PC-3 (cell line): ENCODE data around the gene PRRC2B. TPM values are rescaled to one million over a fixed set of nuclear protein-coding genes. Genes with fewer than 3 reads are reported as not detected.

Experiments used
- ATAC-seq: fragments of 200-7000 bp; cut with Tn5 transposase; 2 replicates; pipeline ENCODE4 v1.9.1; 2020; ENCODE audit warnings: mild to moderate bottlenecking, moderate library complexity
- BruUV-seq: library from RNA; stranded (reverse); fragments of 400-500 nt; replicated peaks from 2 replicates; lab custom pipeline; 2021; lab: Mats Ljungman, UMichigan
- CTCF ChIA-PET: fragments of 300-600 bp; sonication (Branson Sonifier 250); formaldehyde crosslinking; loops from one replicate; lab custom pipeline; 2022; ENCODE audit warnings: antibody characterized with exemption; lab: Charles Lee
- POLR2A ChIA-PET: fragments of 300-600 bp; sonication (Branson Sonifier 250); formaldehyde crosslinking; loops from one replicate; lab custom pipeline; 2022; ENCODE audit warnings: antibody characterized with exemption; ENCODE audit not compliant: unreplicated experiment; lab: Charles Lee
- DNase-seq: peaks from one replicate; pipeline ENCODE4 v3.0.0-alpha.2; 2015
- H2AFZ ChIP-seq: fragments of 300-600 bp; sonication (generic); 2 replicates; pipeline ENCODE4 v1.6.0; 2016; ENCODE audit warnings: antibody characterized with exemption, low read length
- H3F3A ChIP-seq: fragments of 300-600 bp; sonication (generic); one replicate; pipeline ENCODE4 v1.6.0; 2017; ENCODE audit warnings: antibody characterized with exemption, low read length, control low read depth, mild to moderate bottlenecking; ENCODE audit not compliant: unreplicated experiment
- H3K27ac ChIP-seq: fragments of 300-600 bp; sonication (generic); 2 replicates; pipeline ENCODE4 v1.5.1; 2016; ENCODE audit warnings: mild to moderate bottlenecking, low read length
- H3K27me3 ChIP-seq: fragments of 300-600 bp; sonication (generic); 2 replicates; pipeline ENCODE4 v1.6.1; 2016; ENCODE audit warnings: low read length, mixed read lengths
- H3K36me3 ChIP-seq: fragments of 300-600 bp; sonication (generic); 2 replicates; pipeline ENCODE4 v1.6.1; 2016; ENCODE audit warnings: low read depth, mixed run types, low read length, mixed read lengths
- H3K4me1 ChIP-seq: fragments of 300-600 bp; sonication (generic); 2 replicates; pipeline ENCODE4 v1.5.1; 2016; ENCODE audit warnings: low read length; ENCODE audit not compliant: insufficient read depth
- H3K4me2 ChIP-seq: fragments of 300-600 bp; sonication (generic); 2 replicates; pipeline ENCODE4 v1.6.0; 2016; ENCODE audit warnings: low read length
- H3K4me3 ChIP-seq: fragments of 300-600 bp; sonication (generic); 2 replicates; pipeline ENCODE4 v1.5.1; 2016; ENCODE audit warnings: mild to moderate bottlenecking, low read length, mixed read lengths
- H3K79me2 ChIP-seq: fragments of 300-600 bp; sonication (generic); 2 replicates; pipeline ENCODE4 v1.6.1; 2017; ENCODE audit warnings: low read length, mixed read lengths
- H3K9ac ChIP-seq: fragments of 300-600 bp; sonication (generic); 2 replicates; pipeline ENCODE4 v1.6.0; 2016; ENCODE audit warnings: mild to moderate bottlenecking, low read length
- H3K9me2 ChIP-seq: fragments of 300-600 bp; sonication (generic); replicated peaks from 2 replicates; pipeline ENCODE4 v1.6.1; 2016; ENCODE audit warnings: mixed run types, low read length, mixed read lengths
- H3K9me3 ChIP-seq: fragments of 300-600 bp; sonication (generic); 2 replicates; pipeline ENCODE4 v1.6.1; 2016; ENCODE audit warnings: low read length, mixed read lengths
- H4K20me1 ChIP-seq: fragments of 300-600 bp; sonication (generic); 2 replicates; pipeline ENCODE4 v1.6.1; 2016; ENCODE audit warnings: low read length, mixed read lengths
- CTCF ChIP-seq: fragments of 300-600 bp; sonication (generic); conservative IDR thresholded peaks from 2 replicates; pipeline ENCODE4 v1.5.1; 2017; ENCODE audit warnings: antibody characterized with exemption, low read depth, mild to moderate bottlenecking, low read length
- EZH2 ChIP-seq: fragments of 300-600 bp; sonication (generic); IDR thresholded peaks from one replicate; pipeline ENCODE4 v1.6.1; 2017; ENCODE audit warnings: antibody characterized with exemption, mild to moderate bottlenecking, low read length; ENCODE audit not compliant: unreplicated experiment
- EZH2phosphoT487 ChIP-seq: fragments of 300-600 bp; sonication (generic); IDR thresholded peaks from 2 replicates; pipeline ENCODE4 v1.6.1; 2018; ENCODE audit warnings: mild to moderate bottlenecking, antibody characterized with exemption, low read length, borderline replicate concordance
- intact Hi-C: fragments of 100-400 bp; cut with micrococcal nuclease; formaldehyde crosslinking; loops from 2 replicates; pipeline ENCODE4 v1.9.0; 2023
- total RNA-seq: library from RNA; depleted of rRNA; stranded (reverse); fragments of >200 nt; gene quantifications from 2 replicates; pipeline ENCODE4 v1.2.3, GENCODE V29; 2014

Gene PRRC2B
- total RNA-seq, 1 experiment from 2014 or later, result 46.9 TPM

GRCh38 chr9:131528886-131529505 lies 135.1 kb downstream of the PRRC2B start:
- H3K9ac ChIP-seq, result no peak overlapping the region
- no peaks in the 10 kb centered on the region for H3K9me3 ChIP-seq
- no peaks in the 10 kb centered on the region for H3K9me2 ChIP-seq
- ChIA-PET CTCF (no interaction called here), POLR2A (no interaction called here)
- H3K79me2 ChIP-seq, result peaks cover 8% of the 10 kb centered on the region
- H2AFZ ChIP-seq, result no peak overlapping the region
- no TSS peak for BruUV-seq
- no peak overlapping the region for H3K4me3 ChIP-seq
- no peaks in the 10 kb centered on the region for H3F3A ChIP-seq
- peaks cover 7% of the 10 kb centered on the region; the same call in 1 of the 2 replicates for H3K4me1 ChIP-seq
- DNase-seq (no peak), ATAC-seq (no peak)
- H3K36me3 ChIP-seq, result no peaks in the 10 kb centered on the region; the same call in 1 of the 2 replicates
- no peaks in the 10 kb centered on the region for H3K27me3 ChIP-seq
- H3K4me2 ChIP-seq, result no peak overlapping the region
- TF ChIP-seq EZH2phosphoT487 (no peak), EZH2 (no peak), CTCF (no peak)
- H3K27ac ChIP-seq, result no peak overlapping the region
- H4K20me1 ChIP-seq, result no peaks in the 10 kb centered on the region
- intact Hi-C loops, result no loop called here

GRCh38 chr9:131529597-131530545 lies 136.0 kb downstream of the PRRC2B start:
- Histone ChIP-seq H3K4me3 (peak overlapping the region; percentile 76), H3K4me1 (peaks cover 7% of the 10 kb centered on the region; the same call in 1 of the 2 replicates), H3K27me3 (no peaks in the 10 kb centered on the region), H3K9me3 (no peaks in the 10 kb centered on the region), H3K4me2 (peak overlapping the region; percentile 91), H4K20me1 (no peaks in the 10 kb centered on the region), H3K36me3 (no peaks in the 10 kb centered on the region; the same call in 1 of the 2 replicates), H2AFZ (peak overlapping the region; percentile 65; the same call in 1 of the 2 replicates), H3K27ac (no peak overlapping the region), H3K9ac (peak overlapping the region; percentile 74), H3K9me2 (no peaks in the 10 kb centered on the region), H3F3A (no peaks in the 10 kb centered on the region), H3K79me2 (peaks cover 8% of the 10 kb centered on the region)
- intact Hi-C loops, result no loop called here
- BruUV-seq, result TSS peak; percentile 31
- no peak for TF ChIP-seq CTCF
- TF ChIP-seq EZH2, result no peak
- no peak for TF ChIP-seq EZH2phosphoT487
- DNase-seq (no peak), ATAC-seq (no peak)
- POLR2A ChIA-PET, result no interaction called here
- CTCF ChIA-PET, result interaction anchor here (0.5 kb wide), 1 partner anchor 30 kb away, joined by 3 read pairs; no protein-coding TSS in a partner anchor
